Activated CD4-positive, alpha-beta T cell treated with anti-CD3 and anti-CD28 coated beads for 1 hour (primary cell): ENCODE results near the gene F5.

Experiments
- DNase-seq: peaks from one replicate; pipeline ENCODE4 v3.0.0-alpha.2; 2020

F5 gene

GRCh38 chr1:169475806-169476387 is 110.4 kb downstream of the F5 start:
- no peak for DNase-seq

DNA sequence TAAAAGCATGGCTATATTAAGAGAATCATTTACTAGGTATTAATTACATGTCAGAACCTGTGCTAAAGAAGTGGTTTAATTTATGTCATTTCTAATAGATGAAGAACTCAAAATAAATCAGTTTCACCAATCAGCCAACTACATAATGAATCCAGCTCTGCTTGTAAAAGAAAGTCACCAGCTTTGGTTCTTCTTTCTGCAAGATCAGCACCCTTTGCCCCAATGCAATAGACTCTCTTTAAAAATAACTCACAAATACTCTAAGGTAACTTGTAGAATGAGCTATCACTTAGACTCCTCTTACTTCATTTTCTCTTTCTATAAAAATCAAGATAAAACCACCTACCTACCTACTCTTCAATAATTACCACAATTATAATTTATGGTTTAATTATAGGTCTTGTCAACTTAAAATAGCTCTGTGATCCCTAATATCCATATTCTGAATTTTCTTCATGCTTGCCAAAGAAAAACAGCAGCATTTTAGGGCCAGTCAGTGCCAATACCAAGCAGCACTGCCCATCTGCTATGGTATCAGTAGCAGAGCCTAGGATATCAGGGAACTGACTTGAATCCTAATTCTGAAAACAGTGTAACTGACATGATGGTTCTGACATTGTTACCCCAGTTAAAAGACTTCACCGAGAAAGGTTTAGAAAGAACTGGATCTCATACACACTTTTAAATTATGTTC is 111.8 kb downstream of the F5 start:
- DNase-seq: no peak

- no peak for DNase-seq
These were observed 112.9 kb downstream of the F5 start for GRCh38 chr1:169473347-169473746.

- DNase-seq: no peak
These were observed 113.5 kb downstream of the F5 start for GRCh38 chr1:169472738-169473137.

- DNase-seq: no peak
These were observed 117.3 kb downstream of the F5 start for GRCh38 chr1:169468982-169469381.

DNA sequence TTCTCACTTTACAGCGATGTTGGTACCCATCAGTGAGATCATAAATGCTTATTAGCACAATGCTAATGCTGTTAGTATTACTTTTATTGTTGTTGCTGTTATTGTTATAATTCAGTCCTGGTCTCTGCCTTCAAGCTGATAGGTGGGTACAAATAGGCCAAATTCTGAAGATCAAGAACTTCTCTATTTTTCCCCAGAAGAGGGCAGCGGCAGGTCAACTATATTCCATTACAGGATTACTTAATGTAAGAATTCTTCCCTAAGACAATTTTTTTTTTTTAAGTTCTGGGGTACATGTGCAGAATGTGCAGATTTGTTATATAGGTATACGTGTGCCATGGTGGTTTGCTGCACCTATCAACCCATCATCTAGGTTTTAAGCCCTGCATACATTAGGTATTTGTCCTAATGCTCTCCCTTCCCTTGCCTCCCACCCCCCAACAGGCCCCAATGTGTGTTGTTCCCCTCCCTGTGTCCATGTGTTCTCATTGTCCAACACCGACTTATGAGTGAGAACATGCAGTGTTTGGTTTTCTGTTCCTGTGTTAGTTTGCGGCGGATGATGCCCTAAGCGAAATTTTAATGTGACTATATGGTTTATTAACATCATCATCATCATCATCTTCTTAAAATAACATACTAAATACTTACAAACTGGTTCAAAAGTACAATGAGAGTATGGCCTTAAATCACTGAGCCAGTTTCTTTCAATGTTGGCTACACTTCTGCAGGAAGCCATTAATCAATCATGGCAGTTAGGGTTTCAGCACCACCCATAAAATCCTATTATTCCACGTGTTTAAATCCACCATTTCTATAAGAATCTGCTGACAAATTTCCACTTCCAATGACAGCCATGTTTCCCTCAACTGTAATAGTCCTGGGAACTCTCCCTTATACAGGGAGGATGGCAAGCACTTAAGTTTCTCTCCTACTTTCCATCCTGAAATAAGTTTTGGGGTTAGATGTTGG is 119.7 kb downstream of the F5 start:
- no peak for DNase-seq

GRCh38 chr1:169465281-169465680 is 121.0 kb downstream of the F5 start:
- no peak for DNase-seq
